OCI-LY7 (cell line): ENCODE data around the gene KRTAP10-8.

Source experiments
- CTCF ChIP-seq: fragments of 200-600 bp; sonication (generic); conservative IDR thresholded peaks from 2 replicates; pipeline ENCODE4 v1.5.1; 2014; ENCODE audit warnings: mild to moderate bottlenecking, antibody characterized with exemption, low read length, moderate library complexity, mixed read lengths
- EZH2phosphoT487 ChIP-seq: fragments of 200-600 bp; sonication (generic); IDR thresholded peaks from 2 replicates; pipeline ENCODE4 v1.6.1; 2018; ENCODE audit warnings: low read depth, borderline replicate concordance, mild to moderate bottlenecking, mixed run types, antibody characterized with exemption, low read length, moderate library complexity, mixed read lengths

DNA sequence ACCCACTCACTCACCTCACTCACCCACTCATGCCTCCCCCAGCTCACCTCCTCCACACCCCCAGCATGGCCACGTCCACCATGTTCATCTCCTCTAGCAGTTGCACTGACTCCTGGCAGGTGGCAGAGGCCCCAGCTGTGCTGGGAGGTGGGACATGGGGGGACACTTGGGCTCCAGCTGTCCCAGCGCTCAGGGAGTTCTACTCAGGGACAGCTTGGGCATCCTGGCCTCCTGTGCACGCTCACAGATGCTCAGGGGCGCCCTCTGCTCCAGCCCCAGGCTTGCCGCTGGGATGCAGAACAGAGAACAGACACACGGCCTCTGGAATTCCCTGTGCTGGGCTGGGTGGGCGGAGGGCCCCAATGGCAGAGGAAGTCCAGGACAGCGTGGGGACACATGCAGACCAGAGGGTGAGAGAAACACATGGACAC is 5.2 kb downstream of the KRTAP10-8 start:
- no peak for TF ChIP-seq CTCF
- no peak for TF ChIP-seq EZH2phosphoT487
